ENCODE results near the gene DNAAF5.
"Not testable (repeated sequence)": the region's sequence is repeated elsewhere in the genome, so short reads cannot be mapped to it uniquely, and the experiment has no call there.

DNAAF5 gene

DNA sequence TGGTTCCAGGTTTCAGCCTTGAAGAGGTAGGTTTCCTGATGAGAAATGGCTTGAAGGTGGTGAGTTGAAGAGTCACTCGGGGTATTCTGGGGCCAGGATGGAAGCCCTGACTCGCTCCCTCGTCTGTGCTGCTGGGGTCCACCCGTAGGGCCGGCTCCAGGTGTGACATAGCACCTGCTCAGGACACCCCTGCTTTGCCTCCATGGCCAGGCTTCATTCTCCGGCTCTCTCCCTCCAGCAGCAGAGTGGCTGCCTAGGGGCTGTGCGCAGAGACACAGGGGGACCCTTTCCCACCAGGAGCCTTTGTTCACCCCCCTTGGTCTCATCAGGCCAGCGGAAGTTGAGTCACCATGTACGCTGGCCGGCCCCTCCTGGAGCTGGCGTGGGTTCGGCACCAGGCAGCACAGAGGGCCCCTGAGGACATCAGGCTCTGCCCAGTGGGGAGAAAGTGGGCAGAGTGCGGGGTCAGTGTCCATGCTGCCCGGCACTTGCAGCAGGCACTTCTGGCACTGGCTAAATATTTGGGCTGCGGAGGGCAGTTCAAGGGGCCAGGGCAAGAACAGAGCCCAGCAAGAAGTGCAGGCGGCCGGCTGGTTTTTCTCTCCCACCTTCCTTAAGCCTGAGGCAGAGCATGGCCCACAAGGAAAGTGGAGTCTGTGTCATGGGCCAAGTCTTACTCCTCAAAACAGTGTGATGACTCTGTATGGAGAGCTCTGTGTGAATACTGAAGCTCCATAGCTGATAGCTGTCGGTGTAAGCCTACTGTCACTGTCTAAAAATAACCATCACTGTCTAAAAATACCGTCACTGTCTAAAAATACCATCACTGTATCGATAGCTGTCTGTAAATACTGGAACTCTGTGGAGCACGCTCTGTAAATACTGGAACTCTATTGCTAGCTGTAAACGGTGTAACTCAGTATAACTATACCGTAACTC is 4.3 kb downstream of the DNAAF5 start:
- DNase-seq: no peak

DNA sequence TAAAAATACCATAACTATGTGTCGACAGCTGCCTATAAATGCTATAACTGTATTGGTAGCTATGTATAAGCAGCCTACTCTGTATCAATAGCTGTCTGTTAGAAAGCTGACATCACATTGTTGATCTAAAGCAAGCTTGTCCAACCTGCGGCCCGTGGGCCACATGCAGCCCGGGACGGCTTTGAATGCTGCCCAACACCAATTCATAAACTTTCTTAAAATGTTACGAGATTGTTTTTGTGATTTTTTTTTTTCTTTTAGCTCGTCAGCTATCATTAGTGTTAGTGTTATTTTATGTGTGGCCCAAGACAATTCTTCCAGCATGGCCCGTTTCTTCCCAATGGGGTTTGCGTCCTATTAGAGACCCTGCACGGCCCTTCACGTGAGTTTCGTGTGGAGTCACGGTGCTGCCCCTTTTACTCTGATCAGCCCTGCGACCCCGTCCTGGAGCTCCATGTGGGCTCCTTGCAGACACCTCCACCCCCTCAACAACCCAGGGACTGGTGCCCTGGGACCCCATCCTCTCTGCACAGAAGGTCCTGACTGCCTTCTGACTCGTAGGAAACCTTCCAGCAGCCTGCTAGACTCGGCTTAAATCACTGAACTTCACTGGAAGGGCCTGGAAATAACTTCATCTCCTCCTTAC is 5.1 kb downstream of the DNAAF5 start:
- DNase-seq: no peak

DNA sequence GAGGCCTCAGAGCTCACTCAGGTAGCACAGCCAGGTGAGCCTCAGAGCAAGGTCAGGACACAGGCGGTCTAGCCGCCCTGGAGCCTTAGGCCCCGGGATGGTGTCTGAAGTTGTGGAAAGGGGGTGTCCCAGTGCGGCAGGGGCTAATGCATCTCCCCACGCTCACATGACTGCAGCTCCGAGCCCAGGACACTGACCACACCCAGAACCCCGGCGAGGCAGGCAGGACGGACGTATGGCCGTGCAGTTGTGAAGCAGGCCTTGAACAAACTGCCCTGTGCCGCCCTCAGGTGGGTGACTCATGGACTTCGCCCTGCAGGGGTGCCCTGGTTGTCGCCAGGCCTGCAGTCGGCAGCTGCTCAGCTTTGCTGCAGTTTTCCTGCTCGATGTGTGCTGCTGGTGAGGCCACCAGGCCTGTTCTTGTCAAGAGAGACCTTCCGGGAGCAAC is 5.6 kb downstream of the DNAAF5 start:
- no peak for DNase-seq

DNA sequence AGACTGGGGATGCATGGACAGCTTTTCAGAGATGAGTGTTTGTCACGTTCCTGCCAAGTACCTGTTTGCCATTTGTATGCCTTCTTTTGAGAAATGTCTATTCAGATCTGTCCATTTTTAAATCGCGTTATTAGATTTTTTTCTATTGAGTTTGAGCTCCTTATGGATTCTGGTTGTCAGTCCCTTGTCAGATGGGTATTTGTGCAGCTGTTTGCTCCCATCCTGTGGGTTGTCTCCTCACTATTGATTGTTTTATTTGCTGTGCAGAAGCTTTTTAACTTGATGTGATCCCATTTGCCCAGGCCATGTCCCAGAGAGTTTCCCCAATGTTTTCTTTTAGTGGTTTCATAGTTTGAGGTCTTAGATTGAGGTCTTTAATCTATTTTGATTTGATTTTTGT is 6.1 kb downstream of the DNAAF5 start:
- DNase-seq: no peak

DNA sequence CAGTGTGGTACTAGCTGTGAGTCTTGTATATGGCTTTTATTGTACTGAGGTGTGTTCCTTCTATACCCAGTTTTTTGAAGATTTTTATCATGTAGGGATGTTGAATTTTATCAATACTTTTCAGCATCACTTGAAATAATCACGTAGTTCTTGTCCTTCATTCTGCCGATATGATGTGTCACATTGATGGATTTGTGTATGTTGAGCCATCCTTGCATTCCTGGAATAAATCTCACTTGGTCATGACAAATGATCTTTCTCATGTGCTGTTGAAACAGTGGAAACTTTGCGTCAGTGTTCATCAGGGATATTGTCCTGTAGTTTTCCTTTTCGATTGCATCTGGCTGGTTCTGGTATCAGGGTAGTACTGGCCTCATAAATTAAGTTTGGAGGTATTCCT is 7.7 kb downstream of the DNAAF5 start:
- no peak for DNase-seq

DNA sequence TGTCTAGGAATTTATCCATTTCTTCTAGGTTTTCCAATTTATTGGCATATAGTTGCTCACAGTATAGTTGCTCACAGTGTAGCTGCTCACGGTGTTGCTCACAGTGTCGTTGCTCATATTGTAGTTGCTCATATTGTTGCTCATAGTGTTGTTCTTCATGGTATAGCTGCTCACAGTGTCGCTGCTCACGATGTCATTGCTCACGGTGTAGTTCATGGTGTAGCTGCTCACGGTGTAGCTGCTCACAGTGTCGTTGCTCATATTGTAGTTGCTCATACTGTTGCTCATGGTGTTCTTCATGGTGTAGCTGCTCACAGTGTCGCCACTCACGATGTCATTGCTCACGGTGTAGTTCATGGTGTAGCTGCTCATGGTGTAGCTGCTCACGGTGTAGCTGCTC is 8.3 kb downstream of the DNAAF5 start:
- no peak for DNase-seq

DNA sequence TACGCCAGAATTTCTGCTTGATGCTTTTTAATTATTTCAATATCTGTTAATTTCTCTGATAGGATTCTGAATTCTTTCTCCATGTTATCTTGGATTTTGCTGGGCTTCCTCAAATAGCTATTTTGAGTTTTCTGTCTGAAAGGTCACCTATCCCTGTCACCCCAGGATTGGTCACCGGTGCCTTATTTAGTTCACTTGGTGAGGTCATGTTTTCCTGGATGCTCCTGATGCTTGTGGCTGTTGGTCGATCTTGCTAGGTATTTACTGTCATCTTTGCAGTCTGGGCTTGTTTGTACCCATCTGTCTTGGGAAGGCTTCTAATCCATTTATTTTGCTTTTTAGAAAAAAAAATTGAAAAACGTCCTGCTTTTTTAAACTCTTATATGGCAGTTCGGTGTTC is 11.7 kb downstream of the DNAAF5 start:
- DNase-seq: no peak

DNA sequence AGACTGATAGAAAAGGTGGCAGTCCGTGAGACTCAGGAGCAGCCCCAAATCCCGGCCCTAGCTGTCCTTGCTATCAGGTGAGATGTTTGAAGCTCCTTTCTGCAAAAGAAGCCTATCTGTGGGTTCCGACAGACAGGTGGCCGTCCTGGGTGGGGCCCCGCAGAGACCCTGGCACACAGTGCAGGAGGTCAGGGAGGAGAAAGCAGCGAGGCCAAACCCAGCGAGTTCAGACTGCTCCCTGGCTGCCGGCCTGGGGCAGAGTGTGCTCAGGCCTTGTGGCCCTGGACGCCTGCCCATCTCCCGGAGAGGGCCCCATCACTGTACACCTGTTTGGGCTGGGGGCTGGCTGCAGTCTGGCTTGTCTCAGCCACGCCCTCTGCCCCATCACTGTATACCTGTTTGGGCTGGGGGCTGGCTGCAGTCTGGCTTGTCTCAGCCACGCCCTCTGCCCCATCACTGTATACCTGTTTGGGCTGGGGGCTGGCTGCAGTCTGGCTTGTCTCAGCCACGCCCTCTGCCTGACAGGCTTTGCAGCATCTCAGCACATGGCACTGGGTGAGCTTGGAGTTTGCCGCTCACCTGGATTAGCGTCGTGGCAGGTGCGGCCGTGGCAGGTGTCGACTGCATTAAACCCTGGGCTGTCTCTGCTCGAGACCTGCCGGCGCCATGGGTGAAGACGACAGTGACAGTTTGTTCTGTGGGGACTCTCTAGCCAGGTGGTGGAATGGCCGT is 12.4 kb downstream of the DNAAF5 start:
- DNase-seq: no peak

DNA sequence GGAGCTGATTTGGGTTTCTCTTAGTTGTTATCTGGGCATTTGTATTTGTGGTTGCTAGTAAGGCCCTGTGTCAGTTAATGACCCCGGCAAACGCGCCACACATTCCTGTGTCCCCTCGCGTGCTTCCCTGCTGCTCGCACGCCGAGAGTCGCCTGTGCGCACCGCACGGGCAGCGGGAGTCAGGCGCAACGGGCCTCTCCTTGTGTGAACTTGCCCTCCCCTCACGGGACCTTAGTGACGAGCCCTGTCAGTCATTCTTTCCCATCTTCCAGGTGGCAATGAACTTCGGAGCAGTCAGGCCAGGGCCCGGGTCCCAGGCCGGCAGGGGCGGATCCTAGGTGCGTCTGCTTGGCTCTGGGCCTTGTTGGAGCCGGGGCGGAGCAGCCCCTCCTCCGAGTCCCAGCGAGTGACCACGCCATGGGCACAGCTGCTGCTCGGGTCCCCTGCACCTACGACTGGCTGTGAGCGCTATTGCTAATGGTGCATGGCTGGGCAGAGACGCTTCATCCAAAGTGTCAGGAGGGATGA is 13.0 kb downstream of the DNAAF5 start:
- no peak for DNase-seq

DNA sequence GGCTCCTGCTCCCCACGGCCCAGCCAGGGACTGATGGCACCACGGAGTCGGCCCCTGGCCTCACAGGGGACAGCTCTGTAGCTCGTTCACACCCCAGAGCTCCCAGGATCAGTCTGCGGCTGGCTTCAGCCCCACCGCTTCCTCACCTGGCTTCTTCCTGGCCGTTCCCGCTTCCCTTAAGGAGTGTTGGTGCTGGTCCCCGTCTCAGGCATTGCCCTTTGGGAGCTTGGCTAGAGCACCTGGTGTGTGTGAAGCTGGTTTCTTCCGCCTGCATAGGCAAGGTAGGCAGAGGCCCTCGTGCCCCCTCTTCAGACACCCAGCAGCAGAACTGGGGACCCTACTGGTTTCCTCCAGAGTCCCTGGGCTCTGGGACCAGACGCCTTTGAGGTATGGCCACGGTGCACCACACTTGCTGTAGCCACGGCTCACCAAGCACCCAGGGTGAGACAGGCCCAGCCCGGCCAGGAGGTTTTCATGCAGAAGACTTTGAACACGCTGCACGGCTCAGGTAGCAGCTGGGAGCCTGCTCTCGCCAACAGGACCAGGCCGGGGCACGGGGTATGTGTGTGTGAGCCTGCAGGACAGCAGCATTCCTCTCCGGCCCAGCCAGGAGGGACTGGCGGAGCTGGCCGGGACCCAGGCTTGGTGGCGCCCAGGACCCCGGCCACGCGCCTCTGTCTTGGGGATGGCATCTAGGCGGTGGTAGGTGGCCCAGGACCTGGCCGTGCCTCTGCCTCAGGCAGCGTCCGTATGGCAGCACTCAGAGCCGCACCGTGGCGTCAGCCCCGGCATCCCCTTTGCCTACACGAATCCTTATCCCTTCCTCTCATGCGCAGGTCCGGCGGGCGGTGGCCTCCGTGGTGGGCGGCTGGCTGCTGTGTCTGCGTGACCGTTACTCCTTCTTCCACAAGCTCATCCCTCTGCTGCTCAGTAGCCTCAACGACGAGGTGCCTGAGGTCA is 13.8 kb downstream of the DNAAF5 start:
- DNase-seq: no peak

DNA sequence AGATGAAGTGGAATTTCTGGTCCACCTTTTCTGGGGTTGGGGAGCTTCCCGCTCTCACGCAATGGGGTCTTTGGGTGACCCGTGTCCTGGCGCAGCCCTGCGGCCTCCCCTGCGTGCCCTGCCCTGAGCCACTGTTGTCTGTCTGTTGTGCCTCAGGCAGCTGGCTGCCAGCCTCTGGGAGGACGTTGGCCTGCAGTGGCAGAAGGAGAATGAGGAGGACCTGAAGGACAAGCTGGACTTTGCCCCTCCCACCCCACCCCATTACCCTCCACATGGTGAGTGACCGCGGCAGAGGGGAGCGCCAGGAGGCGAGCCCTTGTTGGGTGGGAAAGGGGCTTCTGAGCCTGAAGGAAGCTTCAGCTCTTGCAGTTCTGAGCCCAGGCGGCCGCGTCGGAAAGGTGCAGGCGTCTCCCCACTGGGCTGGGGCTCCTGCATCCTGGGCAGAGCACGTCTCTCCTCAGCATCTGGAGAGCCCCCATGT is 14.7 kb downstream of the DNAAF5 start:
- no peak for DNase-seq

DNA sequence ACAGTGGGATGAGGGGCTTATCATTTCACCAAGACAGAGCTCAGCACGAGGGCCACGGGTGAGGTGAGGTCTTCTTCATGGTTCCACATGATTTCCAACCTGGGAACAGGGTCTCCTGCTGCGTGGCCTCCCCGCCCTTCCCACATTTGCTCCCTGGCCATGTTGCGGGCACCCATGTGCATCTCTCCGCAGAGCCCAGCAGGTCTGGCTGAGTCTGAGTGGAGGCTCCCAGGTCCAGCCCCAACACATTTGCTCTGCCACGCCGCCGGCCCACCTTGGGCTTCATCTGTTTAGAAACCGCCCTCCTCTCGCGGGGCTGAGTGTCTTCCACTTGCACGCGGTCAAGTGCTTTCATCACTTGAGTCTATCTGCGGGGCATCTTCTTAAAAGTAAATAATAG is 15.4 kb downstream of the DNAAF5 start:
- DNase-seq: no peak

DNA sequence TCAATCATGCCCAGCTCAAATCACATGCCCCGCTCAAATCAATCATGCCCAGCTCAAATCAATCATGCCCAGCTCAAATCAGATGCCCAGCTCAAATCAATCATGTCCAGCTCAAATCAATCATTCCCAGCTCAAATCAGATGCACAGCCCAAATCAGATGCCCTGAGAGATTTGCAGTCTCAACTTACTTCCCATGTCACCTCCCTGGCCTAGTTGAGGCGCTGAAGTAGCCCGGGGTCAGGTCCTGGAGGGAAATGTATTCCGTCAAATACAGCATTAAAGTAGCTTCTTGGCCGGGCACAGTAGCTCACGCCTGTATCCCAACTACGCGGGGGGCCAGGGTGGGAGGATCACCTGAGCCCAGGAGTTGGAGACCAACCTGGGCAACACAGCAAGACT is 16.3 kb downstream of the DNAAF5 start:
- no peak for DNase-seq

DNA sequence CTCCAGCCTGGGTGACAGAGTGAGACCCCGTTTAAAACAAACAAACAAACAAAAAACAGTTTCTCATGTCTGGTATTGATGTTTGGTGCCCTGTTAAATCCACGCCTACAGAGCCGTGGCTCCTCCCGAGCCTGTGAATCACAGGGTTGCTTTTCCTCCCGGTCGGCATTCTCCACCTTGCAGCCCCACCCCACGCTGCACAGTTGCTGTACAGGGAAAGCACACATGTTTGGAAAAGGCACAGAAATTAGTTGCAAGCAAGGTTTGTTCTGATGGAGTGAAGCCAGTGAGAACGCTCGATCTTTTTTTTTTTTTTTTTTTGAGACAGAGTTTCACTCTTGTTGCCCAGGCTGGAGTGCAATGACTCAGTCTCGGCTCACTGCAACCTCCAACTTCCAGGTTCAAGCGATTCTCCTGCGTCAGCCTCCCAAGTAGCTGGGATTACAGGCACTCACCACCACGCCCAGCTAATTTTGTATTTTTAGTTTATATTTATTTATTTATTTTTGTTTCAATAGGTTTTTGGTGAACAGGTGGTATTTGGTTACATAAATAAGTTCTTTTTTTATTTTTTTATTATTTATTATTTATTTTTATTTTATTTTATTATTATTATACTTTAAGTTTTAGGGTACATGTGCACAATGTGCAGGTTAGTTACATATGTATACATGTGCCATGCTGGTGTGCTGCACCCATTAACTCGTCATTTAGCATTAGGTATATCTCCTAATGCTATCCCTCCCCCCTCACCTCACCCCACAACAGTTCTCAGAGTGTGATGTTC is 17.0 kb downstream of the DNAAF5 start:
- DNase-seq: not testable (repeated sequence)

DNA sequence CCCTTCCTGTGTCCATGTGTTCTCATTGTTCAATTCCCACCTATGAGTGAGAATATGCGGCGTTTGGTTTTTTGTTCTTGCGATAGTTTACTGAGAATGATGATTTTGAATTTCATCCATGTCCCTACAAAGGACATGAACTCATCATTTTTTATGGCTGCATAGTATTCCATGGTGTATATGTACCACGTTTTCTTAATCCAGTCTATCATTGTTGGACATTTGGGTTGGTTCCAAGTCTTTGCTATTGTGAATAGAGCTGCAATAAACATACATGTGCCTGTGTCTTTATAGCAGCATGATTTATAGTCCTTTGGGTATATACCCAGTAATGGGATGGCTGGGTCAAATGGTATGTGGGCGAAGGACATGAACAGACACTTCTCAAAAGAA is 17.6 kb downstream of the DNAAF5 start:
- DNase-seq: not testable (repeated sequence)

DNA sequence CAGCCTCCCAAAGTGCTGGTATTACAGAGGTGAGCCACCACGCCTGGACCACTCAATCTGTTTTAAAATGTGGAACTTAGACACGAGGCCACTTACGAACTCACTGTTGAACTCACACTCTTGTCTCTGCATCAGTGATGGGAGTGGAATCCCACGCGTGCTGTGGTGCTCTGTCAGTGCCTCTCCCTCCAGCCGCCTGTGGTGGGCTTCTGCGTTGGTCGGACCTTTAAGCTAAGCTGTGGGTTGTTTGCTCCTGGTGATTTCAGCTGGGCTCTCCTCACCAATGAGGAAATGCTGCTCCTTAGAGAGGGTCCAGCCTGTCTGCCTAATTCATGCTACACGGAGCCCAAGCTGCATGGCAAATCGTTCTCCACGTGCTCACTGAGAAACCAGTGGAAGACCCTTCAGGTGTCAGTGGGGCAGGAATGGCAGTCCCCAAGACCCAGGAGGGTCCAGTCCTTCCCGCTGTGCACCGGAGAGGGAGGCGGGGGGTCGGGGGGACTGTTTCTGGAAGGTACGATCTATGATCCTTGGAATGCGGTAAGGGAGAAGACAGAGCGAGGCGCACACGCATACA is 18.4 kb downstream of the DNAAF5 start:
- no peak for DNase-seq

DNA sequence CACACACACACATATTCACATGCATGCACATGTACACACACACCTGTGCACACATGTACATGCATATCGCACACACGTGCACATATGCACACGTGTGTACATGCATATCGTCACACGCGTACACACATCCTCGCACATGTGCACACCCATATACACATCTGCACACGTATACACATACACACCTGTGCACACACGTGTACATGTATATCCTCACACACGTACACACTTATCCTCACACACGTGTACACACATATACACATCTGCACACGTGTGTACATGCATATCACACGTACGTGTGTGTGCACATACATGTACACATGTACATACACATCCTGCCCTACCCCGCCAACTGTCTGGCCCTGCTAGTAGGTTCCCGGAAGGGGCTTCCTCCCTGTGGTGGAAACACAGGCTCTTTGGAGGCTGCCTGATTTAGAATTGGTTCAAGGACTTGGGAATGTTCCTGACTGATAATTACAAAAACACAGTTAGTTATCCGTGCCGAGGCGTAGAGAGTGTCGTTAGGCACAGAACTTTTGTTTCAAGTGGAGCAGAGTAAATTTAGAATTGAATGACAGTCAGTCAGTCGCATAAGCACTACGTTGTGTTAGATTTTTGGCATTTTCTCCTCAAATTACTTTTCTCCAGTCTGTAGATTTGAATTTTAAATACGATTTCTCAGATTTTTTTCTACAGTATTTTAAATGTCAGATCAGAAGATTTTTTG is 19.1 kb downstream of the DNAAF5 start:
- no peak for DNase-seq

DNA sequence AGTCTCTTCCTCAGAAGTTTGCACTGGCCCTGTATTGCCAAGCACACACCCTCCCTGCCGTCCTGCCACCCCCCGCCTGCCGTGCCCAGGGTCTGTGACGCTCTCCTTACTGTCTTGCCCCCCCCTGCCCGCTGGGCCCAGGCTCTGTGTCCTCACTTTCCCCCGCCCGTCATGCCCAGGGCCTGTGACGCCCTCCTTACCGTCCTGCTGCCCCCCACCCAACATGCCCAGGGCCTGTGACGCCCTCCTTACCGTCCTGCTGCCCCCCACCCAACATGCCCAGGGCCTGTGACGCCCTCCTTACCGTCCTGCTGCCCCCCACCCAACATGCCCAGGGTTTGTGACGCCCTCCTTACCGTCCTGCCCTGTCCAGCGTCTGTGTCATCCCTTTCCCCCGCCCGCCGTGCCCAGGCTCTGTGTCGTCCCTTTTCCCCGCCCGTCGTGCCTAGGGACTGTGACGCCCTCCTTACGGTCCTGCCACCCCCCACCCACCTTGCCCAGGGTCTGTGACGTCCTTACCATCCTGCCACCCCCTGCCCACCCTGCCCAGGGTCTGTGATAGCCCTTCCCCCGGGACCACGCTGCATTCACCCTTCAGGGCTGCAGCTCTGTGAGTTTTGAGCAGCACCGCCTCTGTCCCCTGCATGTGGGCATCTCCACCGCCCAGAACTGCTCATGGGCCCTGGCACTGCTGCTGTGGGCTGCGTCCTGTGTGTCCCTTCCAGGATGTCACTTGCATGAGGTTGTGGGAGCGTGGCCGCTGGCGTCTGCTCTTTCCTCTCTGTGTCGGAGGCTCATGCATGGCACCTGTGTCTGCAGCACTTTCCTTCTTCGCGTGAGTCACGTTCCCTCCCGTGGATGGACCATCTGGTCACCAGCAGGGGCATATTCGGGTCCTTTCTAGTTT is 19.9 kb downstream of the DNAAF5 start:
- DNase-seq: no peak

DNA sequence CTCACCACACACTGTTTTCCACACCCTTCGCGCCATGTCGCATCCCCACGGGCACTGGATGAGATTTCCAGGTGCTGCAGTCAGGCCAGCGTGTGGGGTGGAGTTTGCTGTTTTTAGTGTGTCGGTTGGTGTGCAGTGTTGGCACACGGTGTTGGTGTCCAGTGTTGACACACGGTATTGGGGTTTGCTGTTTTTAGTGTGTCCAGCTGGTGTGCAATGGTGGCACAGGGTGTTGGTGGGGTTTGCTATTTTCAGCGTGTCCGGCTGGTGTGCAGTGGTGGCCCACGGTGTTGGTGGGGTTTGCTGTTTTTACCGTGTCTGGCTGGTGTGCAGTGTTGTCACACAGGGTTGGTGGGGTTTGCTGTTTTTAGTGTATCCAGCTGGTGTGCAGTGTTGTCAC is 20.7 kb downstream of the DNAAF5 start:
- no peak for DNase-seq

Data from NCI-H1436 (cell line).